IPS-18a (cell line): ENCODE results near the gene KIAA0930.
"Not testable (repeated sequence)": the region's sequence is repeated elsewhere in the genome, so short reads cannot be mapped to it uniquely, and the experiment has no call there.

Experiments used
- H3K27ac ChIP-seq: one replicate; pipeline ENCODE4 v1.5.1; 2013; ENCODE audit warnings: low read length
- H3K27me3 ChIP-seq: one replicate; pipeline ENCODE4 v1.6.1; 2013; ENCODE audit warnings: mild to moderate bottlenecking, low read length; ENCODE audit not compliant: control insufficient read depth, insufficient read depth
- H3K36me3 ChIP-seq: one replicate; pipeline ENCODE4 v1.6.1; 2013; ENCODE audit warnings: low read depth, low read length; ENCODE audit not compliant: control insufficient read depth
- H3K4me1 ChIP-seq: one replicate; pipeline ENCODE4 v1.6.1; 2013; ENCODE audit warnings: low read depth, low read length; ENCODE audit not compliant: control insufficient read depth
- H3K4me3 ChIP-seq: one replicate; pipeline ENCODE4 v1.5.1; 2013; ENCODE audit warnings: low read length
- H3K9ac ChIP-seq: one replicate; pipeline ENCODE4 v1.6.1; 2013; ENCODE audit warnings: mild to moderate bottlenecking, low read length, moderate library complexity
- H3K9me3 ChIP-seq: one replicate; pipeline ENCODE4 v1.6.1; 2013; ENCODE audit warnings: low read depth, low read length; ENCODE audit not compliant: control insufficient read depth

Gene KIAA0930

GRCh38 chr22:45240810-45241631, at the start of gene KIAA0930:
Gene KIAA0930 (minus strand): TSS chr22:45240894. CDS start chr22:45240703, 191 bp downstream.
- Histone ChIP-seq H3K36me3 (no peaks in the 10 kb centered on the region), H3K9ac (peak within 1 kb of the TSS; percentile 1), H3K4me3 (peak within 1 kb of the TSS; percentile 78), H3K27me3 (peaks cover 18% of the 10 kb centered on the region), H3K27ac (no peak within 1 kb of the TSS), H3K4me1 (peaks cover 15% of the 10 kb centered on the region), H3K9me3 (no peaks in the 10 kb centered on the region)

GRCh38 chr22:45286854-45287551, 46.3 kb upstream of the KIAA0930 start:
- peaks cover 16% of the 10 kb centered on the region for H3K4me1 ChIP-seq
- no peaks in the 10 kb centered on the region for H3K36me3 ChIP-seq
- no peak overlapping the region for H3K9ac ChIP-seq
- no peak overlapping the region for H3K4me3 ChIP-seq
- H3K27ac ChIP-seq: no peak overlapping the region
- peaks cover 16% of the 10 kb centered on the region for H3K27me3 ChIP-seq
- no peaks in the 10 kb centered on the region for H3K9me3 ChIP-seq

- Histone ChIP-seq H3K4me1 (peaks cover 10% of the 10 kb centered on the region), H3K27ac (no peak overlapping the region), H3K36me3 (no peaks in the 10 kb centered on the region), H3K27me3 (peaks cover 16% of the 10 kb centered on the region), H3K9ac (peak overlapping the region; percentile 33), H3K4me3 (peak overlapping the region; percentile 62), H3K9me3 (no peaks in the 10 kb centered on the region)
Observed at GRCh38 chr22:45285263-45286058, 44.8 kb upstream of the KIAA0930 start.

- H3K36me3 ChIP-seq: no peaks in the 10 kb centered on the region
- peak within 1 kb of the TSS; percentile 62 for H3K4me3 ChIP-seq
- H3K27ac ChIP-seq: no peak within 1 kb of the TSS
- no peaks in the 10 kb centered on the region for H3K9me3 ChIP-seq
- peaks cover 16% of the 10 kb centered on the region for H3K27me3 ChIP-seq
- peak within 1 kb of the TSS; percentile 33 for H3K9ac ChIP-seq
- peaks cover 6% of the 10 kb centered on the region for H3K4me1 ChIP-seq
Observed at GRCh38 chr22:45284705-45285262, 44.1 kb upstream of the KIAA0930 start, which contains the start of gene UPK3A. Gene UPK3A (plus strand): TSS chr22:45284949. CDS start chr22:45285014, 65 bp downstream.

GRCh38 chr22:45281010-45281409, 40.3 kb upstream of the KIAA0930 start:
- Histone ChIP-seq H3K27ac (no peak overlapping the region), H3K4me1 (peaks cover 6% of the 10 kb centered on the region), H3K27me3 (peaks cover 16% of the 10 kb centered on the region), H3K4me3 (no peak overlapping the region), H3K9ac (no peak overlapping the region), H3K36me3 (no peaks in the 10 kb centered on the region), H3K9me3 (no peaks in the 10 kb centered on the region)

- H3K27ac ChIP-seq: no peak overlapping the region
- no peaks in the 10 kb centered on the region for H3K9me3 ChIP-seq
- no peaks in the 10 kb centered on the region for H3K36me3 ChIP-seq
- H3K4me1 ChIP-seq: peaks cover 3% of the 10 kb centered on the region
- peaks cover 16% of the 10 kb centered on the region for H3K27me3 ChIP-seq
- no peak overlapping the region for H3K9ac ChIP-seq
- H3K4me3 ChIP-seq: no peak overlapping the region
Observed at GRCh38 chr22:45280587-45280980, 39.9 kb upstream of the KIAA0930 start.

GRCh38 chr22:45278125-45278524, 37.4 kb upstream of the KIAA0930 start:
- no peaks in the 10 kb centered on the region for H3K4me1 ChIP-seq
- H3K36me3 ChIP-seq: no peaks in the 10 kb centered on the region
- H3K27me3 ChIP-seq: peaks cover under 1% of the 10 kb centered on the region
- no peak overlapping the region for H3K4me3 ChIP-seq
- no peaks in the 10 kb centered on the region for H3K9me3 ChIP-seq
- no peak overlapping the region for H3K9ac ChIP-seq
- H3K27ac ChIP-seq: no peak overlapping the region

- not testable (repeated sequence) for H3K27ac ChIP-seq, H3K4me1 ChIP-seq, H3K9ac ChIP-seq, H3K4me3 ChIP-seq, H3K27me3 ChIP-seq, H3K36me3 ChIP-seq, H3K9me3 ChIP-seq
Observed at GRCh38 chr22:45277720-45278119, 37.0 kb upstream of the KIAA0930 start.

- H3K36me3 ChIP-seq: no peaks in the 10 kb centered on the region
- no peaks in the 10 kb centered on the region for H3K27me3 ChIP-seq
- H3K9ac ChIP-seq: no peak overlapping the region
- no peaks in the 10 kb centered on the region for H3K4me1 ChIP-seq
- H3K9me3 ChIP-seq: no peaks in the 10 kb centered on the region
- no peak overlapping the region for H3K27ac ChIP-seq
- H3K4me3 ChIP-seq: no peak overlapping the region
Observed at GRCh38 chr22:45276507-45277105, 35.9 kb upstream of the KIAA0930 start.

- no peak overlapping the region for H3K4me3 ChIP-seq
Observed at GRCh38 chr22:45273452-45274075, 32.9 kb upstream of the KIAA0930 start.

More at GRCh38 chr22:45273452-45274075, 32.9 kb upstream of the KIAA0930 start:
- H3K9ac ChIP-seq: no peak overlapping the region
- no peaks in the 10 kb centered on the region for H3K4me1 ChIP-seq
- no peaks in the 10 kb centered on the region for H3K36me3 ChIP-seq
- H3K9me3 ChIP-seq: no peaks in the 10 kb centered on the region
- peaks cover 15% of the 10 kb centered on the region for H3K27me3 ChIP-seq
- H3K27ac ChIP-seq: no peak overlapping the region
